ENCODE measurements around the gene FAM3A.

- TF ChIP-seq, protein P1, sequence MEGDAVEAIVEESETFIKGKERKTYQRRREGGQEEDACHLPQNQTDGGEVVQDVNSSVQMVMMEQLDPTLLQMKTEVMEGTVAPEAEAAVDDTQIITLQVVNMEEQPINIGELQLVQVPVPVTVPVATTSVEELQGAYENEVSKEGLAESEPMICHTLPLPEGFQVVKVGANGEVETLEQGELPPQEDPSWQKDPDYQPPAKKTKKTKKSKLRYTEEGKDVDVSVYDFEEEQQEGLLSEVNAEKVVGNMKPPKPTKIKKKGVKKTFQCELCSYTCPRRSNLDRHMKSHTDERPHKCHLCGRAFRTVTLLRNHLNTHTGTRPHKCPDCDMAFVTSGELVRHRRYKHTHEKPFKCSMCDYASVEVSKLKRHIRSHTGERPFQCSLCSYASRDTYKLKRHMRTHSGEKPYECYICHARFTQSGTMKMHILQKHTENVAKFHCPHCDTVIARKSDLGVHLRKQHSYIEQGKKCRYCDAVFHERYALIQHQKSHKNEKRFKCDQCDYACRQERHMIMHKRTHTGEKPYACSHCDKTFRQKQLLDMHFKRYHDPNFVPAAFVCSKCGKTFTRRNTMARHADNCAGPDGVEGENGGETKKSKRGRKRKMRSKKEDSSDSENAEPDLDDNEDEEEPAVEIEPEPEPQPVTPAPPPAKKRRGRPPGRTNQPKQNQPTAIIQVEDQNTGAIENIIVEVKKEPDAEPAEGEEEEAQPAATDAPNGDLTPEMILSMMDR (IDR thresholded peaks at IDR 0.05; ENCODE audit: poor library complexity, severe bottlenecking): no peak
- TF ChIP-seq POLR2AphosphoS5 (IDR thresholded peaks at IDR 0.05): no peak
- TF ChIP-seq EZH2 (IDR thresholded peaks at IDR 0.05; ENCODE audit: borderline replicate concordance, insufficient read depth, low read length, poor library complexity, severe bottlenecking): no peak
- TF ChIP-seq TAF1 (IDR thresholded peaks at IDR 0.05; ENCODE audit: low read depth): no peak
- TF ChIP-seq EP300 (conservative IDR thresholded peaks at IDR 0.05; ENCODE audit: poor library complexity, severe bottlenecking): no peak
- no peak for TF ChIP-seq SMC3 (conservative IDR thresholded peaks at IDR 0.05; ENCODE audit: poor library complexity)
- TF ChIP-seq RAD21 (conservative IDR thresholded peaks at IDR 0.05): no peak
- TF ChIP-seq MXI1 (conservative IDR thresholded peaks at IDR 0.05; ENCODE audit: poor library complexity, severe bottlenecking): no peak
- TF ChIP-seq REST (IDR thresholded peaks at IDR 0.05; ENCODE audit: borderline replicate concordance): no peak
These were observed 56.2 kb downstream of the FAM3A start for GRCh38 chrX:154459832-154460231.

Measured in neural cell (in vitro differentiated cells).